ENCODE results near the gene FKTN. TPM values are rescaled to one million over a fixed set of nuclear protein-coding genes. Genes with fewer than 3 reads are reported as not detected.

The FKTN gene
- total RNA-seq, 2 experiments from 2014 or later: 11.0 to 11.1 TPM

DNA sequence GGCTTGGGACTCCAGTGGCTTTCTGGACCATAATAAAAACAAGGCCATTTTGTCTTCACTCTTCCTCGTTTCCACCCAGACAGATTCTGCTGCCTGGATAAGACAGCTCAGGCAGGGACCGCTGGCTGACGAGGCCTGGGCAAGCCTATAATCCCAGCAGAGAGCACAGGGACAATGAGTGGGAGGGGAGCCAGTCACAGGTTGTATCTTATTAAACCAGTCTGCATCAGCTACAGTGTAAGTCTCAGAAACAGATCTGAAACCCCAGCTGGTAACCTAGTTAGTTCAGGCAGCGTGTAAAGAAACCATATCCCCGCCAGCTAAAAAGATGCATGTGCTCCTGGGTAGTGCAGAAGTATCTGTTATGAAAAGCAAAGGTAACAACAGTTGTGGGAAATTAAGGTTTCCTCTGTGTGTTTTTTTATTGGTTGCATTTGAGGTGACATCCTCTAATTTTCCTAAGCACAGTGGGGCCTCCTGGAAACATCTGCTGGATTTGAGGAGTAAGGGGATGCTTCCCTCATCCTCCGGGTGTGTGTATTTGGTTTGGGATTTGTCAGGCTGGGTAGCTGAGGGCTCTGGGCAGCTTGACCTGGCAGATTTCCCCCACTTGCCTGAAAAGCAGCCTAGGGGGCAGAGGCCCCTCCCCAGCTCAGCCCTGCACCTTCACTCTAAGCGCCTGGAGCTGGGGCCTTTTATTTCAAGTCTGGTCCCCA lies 89.1 kb downstream of the FKTN start:
- Mint-ChIP-seq H3K27ac (no peak overlapping the region), H3K36me3 (ENCODE audit: low read depth) (no peaks in the 10 kb centered on the region), H3K27me3 (peaks cover 2% of the 10 kb centered on the region), H3K4me1 (no peaks in the 10 kb centered on the region), H3K9me3 (no peaks in the 10 kb centered on the region), H3K4me3 (no peak overlapping the region)
- ChIA-PET POLR2A (no interaction called here), CTCF (no interaction called here)
- no peak for DNase-seq

DNA sequence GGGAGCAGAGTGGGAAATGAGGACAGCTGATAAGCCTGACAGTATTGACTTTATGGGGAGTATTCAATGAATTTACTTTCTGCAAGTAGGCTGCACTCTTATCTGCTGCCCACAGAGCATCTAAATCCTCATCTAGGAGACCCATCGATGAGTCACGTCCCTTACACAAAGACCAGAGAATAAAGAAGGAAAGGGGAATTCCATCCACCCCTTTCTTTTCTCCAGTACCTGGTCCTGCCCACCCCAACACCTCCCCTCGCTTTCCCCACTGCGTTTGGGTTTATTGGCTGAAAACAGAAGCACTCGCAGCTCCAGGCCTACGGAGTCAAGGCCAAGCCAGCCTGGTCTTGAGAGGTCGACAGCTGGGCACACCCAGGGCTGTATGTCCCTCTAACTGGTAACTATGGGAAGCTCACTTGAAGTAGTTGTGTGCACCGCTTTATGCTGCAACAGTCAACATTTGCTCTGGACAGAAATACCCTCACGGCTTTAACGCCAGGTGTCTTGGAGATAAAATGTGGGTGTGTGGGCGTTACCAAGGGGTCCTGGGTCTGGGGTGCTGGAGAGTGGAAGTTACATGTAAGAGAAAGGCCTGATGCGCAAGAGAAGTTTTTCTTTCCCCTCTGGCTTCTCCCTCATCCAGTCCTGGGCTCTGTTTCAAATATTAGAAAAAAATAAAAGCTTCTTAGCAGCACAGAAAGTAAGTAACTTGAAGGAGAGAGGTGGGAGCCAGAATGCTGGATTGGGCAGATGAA lies 89.8 kb downstream of the FKTN start:
- Mint-ChIP-seq H3K27me3 (peaks cover 4% of the 10 kb centered on the region), H3K4me3 (no peak overlapping the region), H3K27ac (no peak overlapping the region), H3K4me1 (no peaks in the 10 kb centered on the region), H3K36me3 (ENCODE audit: low read depth) (no peaks in the 10 kb centered on the region), H3K9me3 (no peaks in the 10 kb centered on the region)
- ChIA-PET POLR2A (no interaction called here), CTCF (no interaction called here)
- DNase-seq: no peak

DNA sequence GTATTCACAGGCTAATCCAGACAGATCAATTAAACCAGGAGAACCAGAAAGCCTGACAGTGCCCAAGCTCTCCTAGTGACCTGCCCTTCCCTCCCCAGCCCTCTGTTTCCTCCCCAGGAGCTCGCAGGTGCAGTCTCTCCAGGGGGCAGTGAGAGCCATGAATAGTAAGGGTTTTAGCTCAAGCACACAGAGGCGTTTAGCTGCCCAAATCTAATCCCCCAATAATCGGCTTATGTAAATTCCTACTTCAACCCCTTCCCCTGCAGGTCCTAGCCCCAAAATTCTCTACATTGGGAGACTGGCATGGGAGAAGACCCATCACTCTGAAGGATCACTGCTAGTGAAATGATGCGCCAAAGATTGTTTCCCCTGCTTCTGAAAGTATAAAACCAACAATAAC lies 93.9 kb downstream of the FKTN start:
- CTCF ChIA-PET: no interaction called here
- H3K4me3 Mint-ChIP-seq: no peak overlapping the region
- H3K9me3 Mint-ChIP-seq: no peaks in the 10 kb centered on the region
- no peak overlapping the region for H3K27ac Mint-ChIP-seq
- POLR2A ChIA-PET: no interaction called here
- peaks cover 22% of the 10 kb centered on the region for H3K27me3 Mint-ChIP-seq
- DNase-seq: no peak
- no peaks in the 10 kb centered on the region for H3K36me3 Mint-ChIP-seq (ENCODE audit: low read depth)
- peaks cover 8% of the 10 kb centered on the region for H3K4me1 Mint-ChIP-seq

DNA sequence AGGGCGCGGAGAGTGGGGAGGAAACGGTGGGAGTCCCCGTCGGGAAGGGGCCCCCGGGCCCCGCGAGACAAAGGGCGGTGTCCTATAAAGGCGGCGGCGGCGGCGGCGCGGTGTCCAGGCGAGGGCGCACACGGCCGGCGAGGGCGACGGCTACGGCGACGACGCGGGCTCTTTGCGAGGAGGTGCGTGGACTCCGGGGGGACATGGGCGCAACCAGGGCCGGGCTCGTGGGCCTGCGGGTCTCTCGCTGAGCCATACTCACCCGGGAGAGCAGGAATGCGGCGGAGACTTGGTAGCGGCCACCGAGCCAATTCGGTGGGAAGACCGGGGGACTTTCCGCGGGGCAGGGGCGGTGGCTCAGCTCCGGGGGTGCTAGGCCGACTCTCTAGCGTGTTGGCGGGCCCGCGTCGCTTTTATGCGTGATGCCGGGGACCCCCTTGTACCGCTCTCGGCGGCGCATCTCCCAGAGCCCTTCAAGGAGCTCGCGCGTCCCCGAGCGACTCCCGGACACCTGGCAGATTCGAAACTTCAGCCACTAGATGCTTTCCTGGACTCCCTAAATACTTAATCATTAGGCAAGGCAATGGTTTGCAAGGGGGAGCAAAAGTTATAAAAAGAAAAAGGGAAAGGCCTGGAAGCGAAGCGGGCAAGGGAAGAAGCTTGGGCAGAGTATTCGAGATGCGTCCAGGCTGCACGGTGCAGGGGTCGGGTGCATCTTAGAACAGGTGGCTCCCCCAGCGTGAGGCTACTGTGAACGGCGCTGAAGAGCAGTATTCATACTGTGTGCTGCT lies 98.4 kb downstream of the FKTN start:
- peaks cover 10% of the 10 kb centered on the region for H3K4me1 Mint-ChIP-seq
- ChIA-PET CTCF (interaction anchor here (1.4 kb wide), 1 partner anchor 11 kb away, joined by 3 read pairs; no protein-coding TSS in a partner anchor), POLR2A (no interaction called here)
- no peak overlapping the region for H3K27ac Mint-ChIP-seq
- no peaks in the 10 kb centered on the region for H3K36me3 Mint-ChIP-seq (ENCODE audit: low read depth)
- peaks cover 39% of the 10 kb centered on the region for H3K27me3 Mint-ChIP-seq
- peak overlapping the region; percentile 16 for H3K4me3 Mint-ChIP-seq
- DNase-seq: no peak
- no peaks in the 10 kb centered on the region for H3K9me3 Mint-ChIP-seq

DNA sequence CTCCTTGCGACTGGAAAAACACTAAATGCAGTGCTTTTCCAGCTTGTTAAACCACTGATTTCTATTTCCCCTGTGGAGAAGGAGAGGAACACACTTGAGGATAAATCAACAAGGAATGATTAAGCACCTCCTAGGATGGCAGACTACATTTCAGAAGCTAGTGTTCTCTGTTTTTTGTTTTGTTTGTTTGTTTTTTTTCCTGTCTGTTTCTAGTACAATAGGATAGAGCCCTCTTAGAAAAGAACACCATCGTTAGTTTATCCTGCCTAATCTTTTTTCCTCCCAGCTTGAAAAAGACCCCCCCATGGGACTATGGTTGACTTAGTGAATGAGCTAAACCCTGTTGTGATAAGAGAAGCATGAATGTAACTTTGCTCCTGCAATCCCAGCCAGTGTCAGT lies 100.4 kb downstream of the FKTN start:
- H3K9me3 Mint-ChIP-seq: no peaks in the 10 kb centered on the region
- ChIA-PET CTCF (interaction anchor here (1.6 kb wide), 1 partner anchor 20 kb away, joined by 4 read pairs; no protein-coding TSS in a partner anchor), POLR2A (no interaction called here)
- no peaks in the 10 kb centered on the region for H3K36me3 Mint-ChIP-seq (ENCODE audit: low read depth)
- no peak overlapping the region for H3K4me3 Mint-ChIP-seq
- peaks cover 34% of the 10 kb centered on the region for H3K27me3 Mint-ChIP-seq
- H3K4me1 Mint-ChIP-seq: peaks cover 10% of the 10 kb centered on the region
- no peak overlapping the region for H3K27ac Mint-ChIP-seq
- DNase-seq: no peak

DNA sequence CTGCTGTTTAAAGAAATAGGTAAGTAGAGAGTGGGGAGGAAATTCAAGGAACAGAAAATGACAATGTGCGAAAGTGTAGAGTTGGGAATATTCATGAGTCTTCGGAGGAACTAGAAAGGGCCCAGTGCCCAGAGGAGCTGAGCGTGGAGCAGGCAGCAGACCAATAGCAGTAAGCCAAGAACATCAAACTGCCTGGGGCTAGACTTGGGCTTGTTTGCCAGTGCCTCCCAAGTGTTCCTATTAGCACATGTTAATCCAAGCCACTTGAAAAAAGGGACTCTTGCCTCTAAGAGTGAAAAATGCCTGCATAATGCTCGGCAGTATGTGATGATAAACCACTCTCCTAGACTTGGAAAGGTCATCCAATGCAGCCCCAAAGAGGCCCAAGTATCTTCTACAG lies 103.1 kb downstream of the FKTN start:
- peaks cover 7% of the 10 kb centered on the region for H3K4me1 Mint-ChIP-seq
- CTCF ChIA-PET: no interaction called here

DNA sequence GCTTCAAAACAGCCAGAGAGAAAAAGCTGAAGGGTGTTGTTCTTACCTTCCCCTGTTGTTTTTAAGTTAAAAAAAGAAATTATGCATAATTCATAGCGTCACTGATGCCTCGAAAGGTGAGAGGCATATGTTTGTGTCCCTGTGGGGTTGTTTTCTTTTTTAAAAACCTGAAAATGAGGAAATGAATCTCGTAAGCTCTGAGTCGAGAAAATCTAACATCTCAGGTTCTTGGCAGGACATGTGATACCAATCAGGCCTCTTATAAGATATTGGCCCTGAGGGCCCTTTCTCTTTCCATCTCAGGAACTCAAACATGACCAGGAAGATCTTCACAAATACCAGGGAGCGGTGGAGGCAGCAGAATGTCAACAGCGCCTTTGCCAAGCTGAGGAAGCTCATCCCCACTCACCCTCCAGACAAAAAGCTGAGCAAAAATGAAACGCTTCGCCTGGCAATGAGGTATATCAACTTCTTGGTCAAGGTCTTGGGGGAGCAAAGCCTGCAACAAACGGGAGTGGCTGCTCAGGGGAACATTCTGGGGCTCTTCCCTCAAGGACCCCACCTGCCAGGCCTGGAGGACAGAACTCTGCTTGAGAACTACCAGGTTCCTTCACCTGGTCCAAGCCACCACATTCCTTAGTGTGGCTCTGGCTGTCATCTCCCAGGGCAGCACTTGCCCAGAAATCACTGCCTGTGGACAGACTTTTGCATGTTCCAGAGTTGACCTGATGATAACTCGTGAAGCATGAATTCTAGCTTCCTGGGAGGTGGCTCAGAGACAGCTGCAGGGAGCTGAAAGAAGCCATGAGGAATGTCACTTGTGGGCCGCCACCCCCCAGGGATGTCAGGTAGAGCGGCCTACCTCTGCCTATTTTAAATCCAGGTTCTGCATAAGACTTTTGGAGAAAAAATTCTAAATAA lies 104.5 kb downstream of the FKTN start, which contains the start of gene TAL2:
TAL2 (plus strand) TSS at position 274 of the 921 bp plus-strand sequence; CDS start at position 314, 40 bp downstream.
- CTCF ChIA-PET: no interaction called here
- H3K27ac Mint-ChIP-seq: no peak within 1 kb of the TSS
- H3K27me3 Mint-ChIP-seq: peaks cover 14% of the 10 kb centered on the region
- POLR2A ChIA-PET: no interaction called here
- no peak for DNase-seq
- no peaks in the 10 kb centered on the region for H3K36me3 Mint-ChIP-seq (ENCODE audit: low read depth)
- no peak within 1 kb of the TSS for H3K4me3 Mint-ChIP-seq
- no peaks in the 10 kb centered on the region for H3K4me1 Mint-ChIP-seq
- H3K9me3 Mint-ChIP-seq: no peaks in the 10 kb centered on the region

More for the DNA sequence above, 103.1 kb downstream of the FKTN start:
- DNase-seq: no peak
- no peak overlapping the region for H3K27ac Mint-ChIP-seq
- H3K4me3 Mint-ChIP-seq: no peak overlapping the region
- POLR2A ChIA-PET: no interaction called here
- peaks cover 22% of the 10 kb centered on the region for H3K27me3 Mint-ChIP-seq
- H3K9me3 Mint-ChIP-seq: no peaks in the 10 kb centered on the region
- H3K36me3 Mint-ChIP-seq (ENCODE audit: low read depth): no peaks in the 10 kb centered on the region

DNA sequence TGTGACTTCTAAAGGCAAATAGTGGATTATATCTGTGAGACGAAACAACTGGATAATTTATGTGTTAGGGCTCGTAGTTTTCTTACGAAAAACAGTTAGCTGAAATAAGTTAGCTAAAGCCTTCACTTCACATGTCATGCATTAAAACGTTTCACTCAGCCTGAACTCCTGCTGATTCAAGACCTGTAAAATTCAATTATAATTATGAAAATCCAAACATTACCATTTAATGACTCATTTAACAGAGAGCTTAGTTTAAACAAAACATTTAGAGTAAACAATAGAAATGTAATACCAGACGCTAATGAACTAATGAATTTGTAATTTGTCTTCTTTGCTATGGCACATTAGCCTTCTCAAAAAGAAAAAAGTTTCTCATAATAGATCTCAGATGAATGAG lies 106.0 kb downstream of the FKTN start:
- Mint-ChIP-seq H3K4me3 (no peak overlapping the region), H3K27ac (no peak overlapping the region), H3K27me3 (peaks cover 7% of the 10 kb centered on the region), H3K4me1 (no peaks in the 10 kb centered on the region), H3K36me3 (ENCODE audit: low read depth) (no peaks in the 10 kb centered on the region), H3K9me3 (no peaks in the 10 kb centered on the region)
- POLR2A ChIA-PET: no interaction called here
- CTCF ChIA-PET: interaction anchor here (1.2 kb wide), 1 partner anchor 54 kb away, joined by 5 read pairs; no protein-coding TSS in a partner anchor
- DNase-seq: no peak

DNA sequence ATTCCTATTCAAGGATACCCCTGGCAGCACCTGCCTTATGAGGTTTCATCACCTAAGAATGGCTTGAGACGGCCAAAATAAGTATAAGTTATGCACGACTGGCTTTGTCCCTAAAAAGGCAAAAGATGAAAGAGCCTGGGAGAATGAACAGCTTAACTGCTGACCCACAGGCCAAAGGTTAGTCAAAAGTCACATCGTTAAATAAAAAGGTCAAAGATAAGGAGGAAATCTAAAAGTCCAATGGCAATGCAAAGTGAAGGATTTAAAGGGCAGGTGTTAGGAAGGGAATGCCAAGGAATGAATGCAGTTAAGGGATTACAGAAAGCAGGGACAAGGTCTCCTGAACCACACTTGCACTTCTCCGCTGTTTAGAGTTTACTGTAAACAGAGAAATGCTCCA lies 109.9 kb downstream of the FKTN start:
- H3K4me3 Mint-ChIP-seq: no peak overlapping the region
- H3K27ac Mint-ChIP-seq: no peak overlapping the region
- H3K9me3 Mint-ChIP-seq: no peaks in the 10 kb centered on the region
- no peaks in the 10 kb centered on the region for H3K36me3 Mint-ChIP-seq (ENCODE audit: low read depth)
- CTCF ChIA-PET: interaction anchor here (1.6 kb wide), 1 partner anchor 51 kb away, joined by 3 read pairs; no protein-coding TSS in a partner anchor
- no peaks in the 10 kb centered on the region for H3K4me1 Mint-ChIP-seq
- no peak for DNase-seq
- peaks cover 7% of the 10 kb centered on the region for H3K27me3 Mint-ChIP-seq
- POLR2A ChIA-PET: no interaction called here

DNA sequence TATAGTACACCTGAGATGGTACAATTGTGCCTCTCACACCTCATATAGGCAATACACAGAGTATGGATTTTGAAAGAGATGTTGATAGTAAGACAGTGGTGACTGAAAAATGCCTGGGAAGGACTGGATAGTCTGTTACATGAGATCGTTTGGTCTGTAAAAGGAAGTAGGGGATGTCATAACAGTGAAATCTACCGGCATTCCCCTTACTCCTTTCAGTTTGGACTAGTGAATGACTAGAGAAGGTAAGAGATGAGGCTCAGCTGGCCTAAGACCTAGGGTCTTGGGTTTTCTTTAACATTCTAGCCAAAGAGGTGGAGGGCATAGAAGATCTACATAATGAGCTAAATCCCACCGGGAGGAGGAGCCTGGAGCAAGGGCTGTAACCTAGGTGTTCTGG lies 112.4 kb downstream of the FKTN start:
- no peak for DNase-seq
- CTCF ChIA-PET: no interaction called here
- H3K27me3 Mint-ChIP-seq: peaks cover 9% of the 10 kb centered on the region

DNA sequence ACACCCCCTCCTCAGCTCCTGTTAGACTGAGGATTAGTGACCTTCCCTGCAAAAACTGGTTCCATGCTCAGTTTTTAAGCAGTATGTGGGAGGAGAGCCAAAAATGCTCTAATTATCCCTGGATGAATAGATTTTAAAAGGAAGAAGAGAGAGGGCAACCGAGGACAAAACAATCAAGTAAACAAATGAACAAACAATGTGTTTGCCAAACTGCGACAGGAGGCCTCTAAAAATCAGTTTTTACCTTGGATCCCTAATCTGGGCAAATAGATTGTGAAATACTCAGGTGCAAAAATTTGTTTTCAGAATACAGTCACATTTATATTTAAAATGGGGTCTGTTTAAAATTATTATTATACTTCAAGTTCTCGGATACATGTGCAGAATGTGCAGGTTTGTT lies 112.8 kb downstream of the FKTN start:
- Mint-ChIP-seq H3K4me3 (no peak overlapping the region), H3K27me3 (peaks cover 9% of the 10 kb centered on the region), H3K4me1 (no peaks in the 10 kb centered on the region), H3K36me3 (ENCODE audit: low read depth) (no peaks in the 10 kb centered on the region), H3K9me3 (no peaks in the 10 kb centered on the region), H3K27ac (no peak overlapping the region)
- DNase-seq: no peak
- ChIA-PET CTCF (no interaction called here), POLR2A (no interaction called here)

More for the DNA sequence above, 112.4 kb downstream of the FKTN start:
- Mint-ChIP-seq H3K27ac (no peak overlapping the region), H3K9me3 (no peaks in the 10 kb centered on the region), H3K4me1 (no peaks in the 10 kb centered on the region), H3K36me3 (ENCODE audit: low read depth) (no peaks in the 10 kb centered on the region), H3K4me3 (no peak overlapping the region)
- POLR2A ChIA-PET: no interaction called here

DNA sequence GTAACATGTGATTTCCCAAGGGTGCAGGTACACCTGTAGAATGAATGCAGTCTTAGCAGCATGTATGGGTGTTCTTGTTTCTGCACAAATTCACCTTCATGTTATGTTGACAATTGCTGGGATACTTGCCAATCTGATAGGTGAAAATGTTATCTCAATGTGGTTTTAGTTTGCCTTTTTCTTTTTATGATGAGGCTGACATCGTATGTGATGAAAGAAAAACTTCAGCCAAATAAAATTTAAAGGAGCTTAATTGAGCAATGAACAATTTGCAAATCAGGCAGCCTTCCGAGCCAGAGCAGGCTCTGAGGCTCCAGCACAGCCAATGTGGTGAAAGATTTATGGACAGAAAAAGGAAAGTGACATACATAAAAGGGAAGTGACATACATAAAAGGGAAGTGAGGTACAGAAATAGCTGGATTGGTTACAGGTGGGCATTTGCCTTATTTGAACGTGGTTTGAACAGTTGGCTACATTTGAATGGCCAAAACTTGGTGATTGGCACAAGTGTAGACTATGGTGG lies 114.8 kb downstream of the FKTN start:
- Mint-ChIP-seq H3K27ac (no peak overlapping the region), H3K9me3 (no peaks in the 10 kb centered on the region), H3K27me3 (peaks cover 4% of the 10 kb centered on the region), H3K36me3 (ENCODE audit: low read depth) (no peaks in the 10 kb centered on the region), H3K4me3 (no peak overlapping the region), H3K4me1 (no peaks in the 10 kb centered on the region)
- ChIA-PET CTCF (no interaction called here), POLR2A (no interaction called here)
- no peak for DNase-seq
